MCF 10A (cell line): Measurements from ENCODE around the gene PIP4K2A. TPM values are rescaled to one million over a fixed set of nuclear protein-coding genes. Genes with fewer than 3 reads are reported as not detected.

Experiments used
- BruUV-seq: library from RNA; stranded (reverse); fragments of 400-500 nt; replicated peaks from 2 replicates; lab custom pipeline; 2021; lab: Mats Ljungman, UMichigan
- CTCF ChIA-PET: fragments of 300-600 bp; sonication (Branson Sonifier 250); formaldehyde crosslinking; extraction: SDS; loops from one replicate; lab custom pipeline; 2021; ENCODE audit warnings: antibody characterized with exemption, inconsistent platforms; lab: Yijun Ruan, JAX
- POLR2A ChIA-PET: fragments of 300-600, 350-650 bp; sonication (Branson Sonifier 250); formaldehyde crosslinking; extraction: SDS; loops from one replicate; lab custom pipeline; 2020; ENCODE audit warnings: antibody characterized with exemption, inconsistent platforms; lab: Yijun Ruan, JAX
- DNase-seq: peaks from one replicate; pipeline ENCODE4 v3.0.0-alpha.2; 2018; ENCODE audit not compliant: unreplicated experiment
- H3K27ac Mint-ChIP-seq: one replicate; pipeline ENCODE4 v1.8.0; 2022; ENCODE audit warnings: mild to moderate bottlenecking, low read depth, mixed read lengths; ENCODE audit not compliant: unreplicated experiment
- H3K27me3 Mint-ChIP-seq: one replicate; pipeline ENCODE4 v1.8.0; 2022; ENCODE audit warnings: mixed read lengths; ENCODE audit not compliant: insufficient read depth, unreplicated experiment
- H3K36me3 Mint-ChIP-seq: one replicate; pipeline ENCODE4 v1.8.0; 2022; ENCODE audit warnings: mild to moderate bottlenecking, moderate library complexity, mixed read lengths; ENCODE audit not compliant: insufficient read depth, unreplicated experiment
- H3K4me1 Mint-ChIP-seq: one replicate; pipeline ENCODE4 v1.8.0; 2022; ENCODE audit warnings: mixed read lengths; ENCODE audit not compliant: insufficient read depth, unreplicated experiment
- H3K4me3 Mint-ChIP-seq: one replicate; pipeline ENCODE4 v1.8.0; 2022; ENCODE audit warnings: mild to moderate bottlenecking, moderate library complexity, mixed read lengths; ENCODE audit not compliant: unreplicated experiment
- H3K9me3 Mint-ChIP-seq: one replicate; pipeline ENCODE4 v1.8.0; 2022; ENCODE audit warnings: mixed read lengths; ENCODE audit not compliant: unreplicated experiment
- CTCF ChIP-seq: fragments of 200-600 bp; IDR thresholded peaks from one replicate; pipeline ENCODE4 v1.8.0; 2022; ENCODE audit warnings: antibody characterized with exemption, mild to moderate bottlenecking; ENCODE audit not compliant: unreplicated experiment
- intact Hi-C: fragments of 100-400 bp; cut with micrococcal nuclease; formaldehyde crosslinking; loops from 2 replicates; pipeline ENCODE4 v1.14.1; 2022
- total RNA-seq: library from RNA; stranded (reverse); gene quantifications from 2 replicates; pipeline ENCODE4 v1.2.3, GENCODE V29; 2022

The PIP4K2A gene
- total RNA-seq, 1 experiment from 2014 or later = 24.2 TPM

GRCh38 chr10:22679608-22680007 lies 34.8 kb downstream of the PIP4K2A start:
- Mint-ChIP-seq H3K4me3 (no peak overlapping the region), H3K9me3 (no peaks in the 10 kb centered on the region), H3K27ac (no peak overlapping the region), H3K27me3 (no peaks in the 10 kb centered on the region), H3K36me3 (no peaks in the 10 kb centered on the region), H3K4me1 (peaks cover 33% of the 10 kb centered on the region)
- POLR2A ChIA-PET = no interaction called here
- TF ChIP-seq CTCF = no peak
- CTCF ChIA-PET = no interaction called here
- intact Hi-C loops = loop anchor here (5.0 kb wide), 1 partner anchor 57 kb away; no protein-coding TSS in a partner anchor
- no TSS peak for BruUV-seq
- DNase-seq = no peak

- Mint-ChIP-seq H3K36me3 (no peaks in the 10 kb centered on the region), H3K27me3 (no peaks in the 10 kb centered on the region), H3K27ac (no peak overlapping the region), H3K4me1 (peaks cover 20% of the 10 kb centered on the region), H3K4me3 (no peak overlapping the region), H3K9me3 (no peaks in the 10 kb centered on the region)
- intact Hi-C loops = no loop called here
- TF ChIP-seq CTCF = no peak
- CTCF ChIA-PET = interaction anchor here (0.9 to 2.0 kb wide), 3 partner anchors 28 to 311 kb away, joined by 3 to 6 read pairs (median 4); no protein-coding TSS in a partner anchor
- no peak for DNase-seq
- no TSS peak for BruUV-seq
- POLR2A ChIA-PET = no interaction called here
These were observed 37.0 kb downstream of the PIP4K2A start for GRCh38 chr10:22677333-22677732.

GRCh38 chr10:22676435-22676834 lies 37.9 kb downstream of the PIP4K2A start:
- TF ChIP-seq CTCF = no peak
- no peak for DNase-seq

DNA sequence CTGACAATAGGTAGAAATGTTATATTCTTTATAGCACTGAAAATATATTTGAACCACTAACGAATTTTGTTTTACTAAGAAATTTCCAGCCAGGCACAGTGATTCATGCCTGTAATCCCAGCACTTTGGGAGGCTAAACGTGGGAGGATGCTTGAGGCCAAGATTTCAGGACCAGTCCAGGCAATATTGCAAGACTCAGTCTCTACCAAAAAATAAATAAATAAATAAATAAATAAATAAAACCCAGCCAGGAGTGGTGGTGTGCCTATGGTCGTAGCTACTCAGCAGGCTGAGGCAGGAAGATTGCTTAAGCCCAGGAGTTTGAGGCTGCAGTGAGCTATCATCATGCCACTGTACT lies 39.8 kb downstream of the PIP4K2A start:
- no peaks in the 10 kb centered on the region for H3K27me3 Mint-ChIP-seq
- DNase-seq = no peak
- TF ChIP-seq CTCF = no peak
- no peak overlapping the region for H3K4me3 Mint-ChIP-seq
- intact Hi-C loops = no loop called here
- no peaks in the 10 kb centered on the region for H3K9me3 Mint-ChIP-seq
- CTCF ChIA-PET = interaction anchor here (0.7 kb wide), 3 partner anchors 14 to 681 kb away, joined by 3 to 6 read pairs (median 3); no protein-coding TSS in a partner anchor
- H3K27ac Mint-ChIP-seq = no peak overlapping the region
- no peaks in the 10 kb centered on the region for H3K36me3 Mint-ChIP-seq
- BruUV-seq = no TSS peak
- H3K4me1 Mint-ChIP-seq = peaks cover 10% of the 10 kb centered on the region
- POLR2A ChIA-PET = interaction anchor here (0.7 kb wide), 1 partner anchor 880 kb away, joined by 3 read pairs; no protein-coding TSS in a partner anchor

More at GRCh38 chr10:22676435-22676834, 37.9 kb downstream of the PIP4K2A start:
- no TSS peak for BruUV-seq
- ChIA-PET POLR2A (no interaction called here), CTCF (interaction anchor here (1.4 kb wide), 1 partner anchor 13 kb away, joined by 3 read pairs; no protein-coding TSS in a partner anchor)
- no peaks in the 10 kb centered on the region for H3K36me3 Mint-ChIP-seq
- no peak overlapping the region for H3K27ac Mint-ChIP-seq
- peaks cover 17% of the 10 kb centered on the region for H3K4me1 Mint-ChIP-seq
- H3K4me3 Mint-ChIP-seq = no peak overlapping the region
- no peaks in the 10 kb centered on the region for H3K27me3 Mint-ChIP-seq
- intact Hi-C loops = no loop called here
- no peaks in the 10 kb centered on the region for H3K9me3 Mint-ChIP-seq
